ENCODE measurements around the gene GADD45G. TPM values are rescaled to one million over a fixed set of nuclear protein-coding genes. Genes with fewer than 3 reads are reported as not detected.

Gene GADD45G
- total and polyA plus RNA-seq, 10 of the 15 experiments (the other 5 are each of a cell fraction or from before 2014, with no cell fraction given): 0.07 to 1.00 (median 0.29) TPM; not detected in 4

DNA sequence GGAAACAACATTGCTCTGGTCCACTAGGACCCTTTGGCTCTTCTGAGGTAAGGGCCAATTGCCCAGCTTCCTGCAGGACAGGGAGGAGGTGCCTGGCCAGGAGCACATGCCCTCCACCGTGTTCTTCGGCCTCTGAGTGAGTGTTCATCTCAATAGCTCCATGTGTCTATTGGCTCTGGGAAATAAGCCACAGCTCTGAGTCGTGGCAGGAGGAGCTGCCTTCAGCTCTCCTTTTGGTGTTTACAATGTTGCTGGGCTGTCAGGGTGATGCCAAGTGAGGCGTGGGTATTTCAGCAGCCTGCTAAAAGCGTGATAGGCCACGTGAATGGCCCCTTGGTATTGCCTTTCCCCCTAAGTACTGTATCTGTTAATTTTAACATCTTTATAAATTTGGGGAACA lies 26.6 kb downstream of the GADD45G start (continued):
- TF ChIP-seq, protein P1, sequence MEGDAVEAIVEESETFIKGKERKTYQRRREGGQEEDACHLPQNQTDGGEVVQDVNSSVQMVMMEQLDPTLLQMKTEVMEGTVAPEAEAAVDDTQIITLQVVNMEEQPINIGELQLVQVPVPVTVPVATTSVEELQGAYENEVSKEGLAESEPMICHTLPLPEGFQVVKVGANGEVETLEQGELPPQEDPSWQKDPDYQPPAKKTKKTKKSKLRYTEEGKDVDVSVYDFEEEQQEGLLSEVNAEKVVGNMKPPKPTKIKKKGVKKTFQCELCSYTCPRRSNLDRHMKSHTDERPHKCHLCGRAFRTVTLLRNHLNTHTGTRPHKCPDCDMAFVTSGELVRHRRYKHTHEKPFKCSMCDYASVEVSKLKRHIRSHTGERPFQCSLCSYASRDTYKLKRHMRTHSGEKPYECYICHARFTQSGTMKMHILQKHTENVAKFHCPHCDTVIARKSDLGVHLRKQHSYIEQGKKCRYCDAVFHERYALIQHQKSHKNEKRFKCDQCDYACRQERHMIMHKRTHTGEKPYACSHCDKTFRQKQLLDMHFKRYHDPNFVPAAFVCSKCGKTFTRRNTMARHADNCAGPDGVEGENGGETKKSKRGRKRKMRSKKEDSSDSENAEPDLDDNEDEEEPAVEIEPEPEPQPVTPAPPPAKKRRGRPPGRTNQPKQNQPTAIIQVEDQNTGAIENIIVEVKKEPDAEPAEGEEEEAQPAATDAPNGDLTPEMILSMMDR (IDR thresholded peaks at IDR 0.05 in 2 of 3, conservative IDR thresholded peaks at IDR 0.05 in 1 of 3; ENCODE audit: control insufficient read depth in 2 of 3, extremely low read depth in 1 of 3, insufficient read depth in 1 of 3, low read depth in 3 of 3, low read length in 3 of 3): no peak
- TF ChIP-seq, protein P2, sequence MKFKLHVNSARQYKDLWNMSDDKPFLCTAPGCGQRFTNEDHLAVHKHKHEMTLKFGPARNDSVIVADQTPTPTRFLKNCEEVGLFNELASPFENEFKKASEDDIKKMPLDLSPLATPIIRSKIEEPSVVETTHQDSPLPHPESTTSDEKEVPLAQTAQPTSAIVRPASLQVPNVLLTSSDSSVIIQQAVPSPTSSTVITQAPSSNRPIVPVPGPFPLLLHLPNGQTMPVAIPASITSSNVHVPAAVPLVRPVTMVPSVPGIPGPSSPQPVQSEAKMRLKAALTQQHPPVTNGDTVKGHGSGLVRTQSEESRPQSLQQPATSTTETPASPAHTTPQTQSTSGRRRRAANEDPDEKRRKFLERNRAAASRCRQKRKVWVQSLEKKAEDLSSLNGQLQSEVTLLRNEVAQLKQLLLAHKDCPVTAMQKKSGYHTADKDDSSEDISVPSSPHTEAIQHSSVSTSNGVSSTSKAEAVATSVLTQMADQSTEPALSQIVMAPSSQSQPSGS (IDR thresholded peaks at IDR 0.05; ENCODE audit: low read length): no peak

DNA sequence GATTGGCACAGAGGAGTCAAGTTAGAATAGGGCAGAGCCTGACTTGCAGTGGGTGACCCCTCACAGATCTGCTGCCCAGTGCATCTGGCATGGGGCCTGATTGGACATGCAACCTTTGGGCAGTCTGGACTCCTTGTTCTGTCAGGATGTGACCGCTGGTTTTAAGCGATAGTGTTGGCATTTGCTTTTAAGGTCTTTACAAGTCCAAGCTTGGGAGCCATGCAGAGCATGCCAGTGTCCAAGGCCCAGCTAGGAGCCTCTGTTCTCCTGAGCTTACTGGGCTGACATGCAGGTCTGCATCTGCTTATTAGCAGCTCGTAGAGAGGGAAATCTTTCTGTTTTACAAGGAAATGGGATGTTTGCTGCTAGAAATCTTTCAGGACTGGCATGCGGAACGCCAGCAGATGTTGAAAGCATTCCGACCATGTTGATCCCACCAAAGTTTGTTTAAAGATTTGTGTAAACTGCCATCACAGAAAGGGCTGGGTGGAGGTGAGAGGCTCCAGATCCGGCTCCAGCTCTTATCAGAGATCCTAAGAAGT lies 27.5 kb downstream of the GADD45G start:
- H3K9ac ChIP-seq (ENCODE audit: control insufficient read depth, insufficient read depth, low read length): no peak overlapping the region
- ChIA-PET POLR2A (no interaction called here), RAD21 (ENCODE audit: unreplicated experiment) (interaction anchor here (0.6 kb wide), 1 partner anchor 193 kb away, joined by 4 read pairs; no protein-coding TSS in a partner anchor), SMC1A (ENCODE audit: uncharacterized antibody, unreplicated experiment) (interaction anchor here (1.5 kb wide), 1 partner anchor 11 kb away, joined by 3 read pairs; no protein-coding TSS in a partner anchor), CTCF (interaction anchor here (0.9 kb wide), 1 partner anchor 463 kb away, joined by 3 read pairs; no protein-coding TSS in a partner anchor)
- intact Hi-C loops (cut with micrococcal nuclease; ENCODE audit: unreplicated experiment) (no loop called here), in situ Hi-C loops (cut with MboI) (no loop called here)
- no peak for FAIRE-seq
- ATAC-seq: no peak
- H3K4me3 ChIP-seq: no peak overlapping the region
- H4K20me1 ChIP-seq (ENCODE audit: control insufficient read depth, insufficient read depth): no peaks in the 10 kb centered on the region
- no peaks in the 10 kb centered on the region for H3K9me3 ChIP-seq (replicated peaks; ENCODE audit: control insufficient read depth, insufficient read depth, low read length)
- H3K27ac ChIP-seq (ENCODE audit: control insufficient read depth, insufficient read depth): no peak overlapping the region
- BruUV-seq (replicated peaks): no TSS peak
- DNase-seq (ENCODE audit: low read depth, low spot score): no peak
- no peaks in the 10 kb centered on the region for H3K4me1 ChIP-seq (ENCODE audit: control insufficient read depth, insufficient read depth, low read length)
- H3K27me3 ChIP-seq (replicated peaks in 1 of 2; ENCODE audit: control insufficient read depth in 2 of 2, insufficient read depth in 2 of 2, low read length in 1 of 2): peaks cover 0 to 8% of the 10 kb centered on the region in 2 experiments; a peak in 3 of 4 replicates
- H3K79me2 ChIP-seq (ENCODE audit: control insufficient read depth, insufficient read depth, low read length): no peaks in the 10 kb centered on the region
- WGBS (ENCODE audit: insufficient coverage, insufficient replicate concordance, low lambda C conversion rate, missing lambda C conversion rate): 36% methylated on average over 7 of the region's 7 CpGs
- H3K4me2 ChIP-seq (ENCODE audit: control insufficient read depth, insufficient read depth): no peak overlapping the region
- no peaks in the 10 kb centered on the region for H3K36me3 ChIP-seq (ENCODE audit: control insufficient read depth in 2 of 2, insufficient read depth in 2 of 2, low read length in 1 of 2)
- H2AFZ ChIP-seq (ENCODE audit: control insufficient read depth, low read depth, low read length): no peak overlapping the region
- TF ChIP-seq HDAC2 (IDR thresholded peaks at IDR 0.05) (no peak), ZBED1 (IDR thresholded peaks at IDR 0.05; ENCODE audit: borderline replicate concordance) (no peak), CBFB (IDR thresholded peaks at IDR 0.05; ENCODE audit: low read depth) (no peak), SREBF2 (IDR thresholded peaks at IDR 0.05; ENCODE audit: low read length) (no peak), SIX5 (IDR thresholded peaks at IDR 0.05; ENCODE audit: low read depth, low read length, severe bottlenecking) (no peak), TCF12 (IDR thresholded peaks at IDR 0.05; ENCODE audit: low read depth, low read length) (no peak), MEF2A (IDR thresholded peaks at IDR 0.05; ENCODE audit: insufficient read depth, low read depth, low read length) (no peak), CHD1 (IDR thresholded peaks at IDR 0.05; ENCODE audit: low read depth, low read length) (no peak), SUZ12 (IDR thresholded peaks at IDR 0.05; ENCODE audit: unreplicated experiment) (no peak), STAT1 (conservative IDR thresholded peaks at IDR 0.05) (no peak)
- TF ChIP-seq, protein P3, sequence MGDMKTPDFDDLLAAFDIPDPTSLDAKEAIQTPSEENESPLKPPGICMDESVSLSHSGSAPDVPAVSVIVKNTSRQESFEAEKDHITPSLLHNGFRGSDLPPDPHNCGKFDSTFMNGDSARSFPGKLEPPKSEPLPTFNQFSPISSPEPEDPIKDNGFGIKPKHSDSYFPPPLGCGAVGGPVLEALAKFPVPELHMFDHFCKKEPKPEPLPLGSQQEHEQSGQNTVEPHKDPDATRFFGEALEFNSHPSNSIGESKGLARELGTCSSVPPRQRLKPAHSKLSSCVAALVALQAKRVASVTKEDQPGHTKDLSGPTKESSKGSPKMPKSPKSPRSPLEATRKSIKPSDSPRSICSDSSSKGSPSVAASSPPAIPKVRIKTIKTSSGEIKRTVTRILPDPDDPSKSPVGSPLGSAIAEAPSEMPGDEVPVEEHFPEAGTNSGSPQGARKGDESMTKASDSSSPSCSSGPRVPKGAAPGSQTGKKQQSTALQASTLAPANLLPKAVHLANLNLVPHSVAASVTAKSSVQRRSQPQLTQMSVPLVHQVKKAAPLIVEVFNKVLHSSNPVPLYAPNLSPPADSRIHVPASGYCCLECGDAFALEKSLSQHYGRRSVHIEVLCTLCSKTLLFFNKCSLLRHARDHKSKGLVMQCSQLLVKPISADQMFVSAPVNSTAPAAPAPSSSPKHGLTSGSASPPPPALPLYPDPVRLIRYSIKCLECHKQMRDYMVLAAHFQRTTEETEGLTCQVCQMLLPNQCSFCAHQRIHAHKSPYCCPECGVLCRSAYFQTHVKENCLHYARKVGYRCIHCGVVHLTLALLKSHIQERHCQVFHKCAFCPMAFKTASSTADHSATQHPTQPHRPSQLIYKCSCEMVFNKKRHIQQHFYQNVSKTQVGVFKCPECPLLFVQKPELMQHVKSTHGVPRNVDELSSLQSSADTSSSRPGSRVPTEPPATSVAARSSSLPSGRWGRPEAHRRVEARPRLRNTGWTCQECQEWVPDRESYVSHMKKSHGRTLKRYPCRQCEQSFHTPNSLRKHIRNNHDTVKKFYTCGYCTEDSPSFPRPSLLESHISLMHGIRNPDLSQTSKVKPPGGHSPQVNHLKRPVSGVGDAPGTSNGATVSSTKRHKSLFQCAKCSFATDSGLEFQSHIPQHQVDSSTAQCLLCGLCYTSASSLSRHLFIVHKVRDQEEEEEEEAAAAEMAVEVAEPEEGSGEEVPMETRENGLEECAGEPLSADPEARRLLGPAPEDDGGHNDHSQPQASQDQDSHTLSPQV (IDR thresholded peaks at IDR 0.05): no peak

Data from GM12878 (cell line).